Prostate gland (tissue), 2 donors: Measurements from ENCODE around the gene MGAT5.

ENCODE experiments used
- POLR2A ChIP-seq: fragments of 450-650 bp; IDR thresholded peaks from one replicate; pipeline ENCODE4 v1.6.1; 2016; ENCODE audit warnings: antibody characterized with exemption, mild to moderate bottlenecking
- POLR2AphosphoS5 ChIP-seq: sonication (generic); formaldehyde crosslinking; IDR thresholded peaks from one replicate; pipeline ENCODE4 v1.6.1; 2017; ENCODE audit warnings: antibody characterized with exemption
- TF ChIP-seq, protein P1 (sequence below), 4 experiments: fragments of 200-600 bp in 2 of 4; fragments of 450-650 bp in 2 of 4; sonication (generic) in 2 of 4; IDR thresholded peaks; 1 replicate in 3 of 4; 2 replicates in 1 of 4; pipeline ENCODE4 v1.5.1; 2016 to 2019; ENCODE audit warnings: antibody characterized with exemption in 4 of 4, mild to moderate bottlenecking in 2 of 4, moderate library complexity in 2 of 4

DNA sequence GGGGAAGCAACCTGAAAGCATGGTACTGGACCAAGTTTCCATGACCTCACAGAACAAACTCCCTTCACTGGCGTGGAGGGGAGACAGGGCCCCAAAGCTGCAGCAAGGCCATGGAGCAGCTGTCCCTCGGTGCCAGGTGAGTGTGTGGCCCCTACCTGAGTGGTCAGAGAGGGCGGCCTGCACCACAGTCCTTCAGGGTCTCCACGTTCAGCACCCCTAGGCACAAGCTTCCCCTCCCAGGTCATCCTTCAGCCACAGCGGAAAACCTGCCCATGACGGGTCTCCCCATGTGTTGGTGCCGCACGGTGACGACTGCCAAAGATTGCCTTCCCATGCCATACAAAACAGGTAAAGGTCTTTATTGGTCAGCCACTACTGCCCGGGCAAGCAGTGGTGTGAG lies 201.6 kb downstream of the MGAT5 start:
- TF ChIP-seq, protein P1, sequence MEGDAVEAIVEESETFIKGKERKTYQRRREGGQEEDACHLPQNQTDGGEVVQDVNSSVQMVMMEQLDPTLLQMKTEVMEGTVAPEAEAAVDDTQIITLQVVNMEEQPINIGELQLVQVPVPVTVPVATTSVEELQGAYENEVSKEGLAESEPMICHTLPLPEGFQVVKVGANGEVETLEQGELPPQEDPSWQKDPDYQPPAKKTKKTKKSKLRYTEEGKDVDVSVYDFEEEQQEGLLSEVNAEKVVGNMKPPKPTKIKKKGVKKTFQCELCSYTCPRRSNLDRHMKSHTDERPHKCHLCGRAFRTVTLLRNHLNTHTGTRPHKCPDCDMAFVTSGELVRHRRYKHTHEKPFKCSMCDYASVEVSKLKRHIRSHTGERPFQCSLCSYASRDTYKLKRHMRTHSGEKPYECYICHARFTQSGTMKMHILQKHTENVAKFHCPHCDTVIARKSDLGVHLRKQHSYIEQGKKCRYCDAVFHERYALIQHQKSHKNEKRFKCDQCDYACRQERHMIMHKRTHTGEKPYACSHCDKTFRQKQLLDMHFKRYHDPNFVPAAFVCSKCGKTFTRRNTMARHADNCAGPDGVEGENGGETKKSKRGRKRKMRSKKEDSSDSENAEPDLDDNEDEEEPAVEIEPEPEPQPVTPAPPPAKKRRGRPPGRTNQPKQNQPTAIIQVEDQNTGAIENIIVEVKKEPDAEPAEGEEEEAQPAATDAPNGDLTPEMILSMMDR (IDR thresholded peaks at IDR 0.05) = no peak
- no peak for TF ChIP-seq POLR2AphosphoS5
- TF ChIP-seq POLR2A = no peak
